ENCODE data around the gene FBN2.

Gene FBN2

GRCh38 chr5:128434993-128435392, 103.1 kb downstream of the FBN2 start:
- no peaks in the 10 kb centered on the region for H3K9me3 ChIP-seq (ENCODE audit: control extremely low read depth in 1 of 5, control insufficient read depth in 4 of 5, insufficient read depth in 2 of 5, low read depth in 1 of 5, low read length in 4 of 5)
- H3K36me3 ChIP-seq (ENCODE audit: control insufficient read depth in 4 of 4, insufficient read depth in 4 of 4, low read length in 3 of 4): no peaks in the 10 kb centered on the region
- H3K27me3 ChIP-seq (replicated peaks in 2 of 5; ENCODE audit: control insufficient read depth in 4 of 5, insufficient read depth in 5 of 5, low read length in 4 of 5): peaks cover 0 to 3% (median 0%) of the 10 kb centered on the region in 5 experiments
- POLR2A ChIA-PET: no interaction called here
- no peak for DNase-seq
- no peaks in the 10 kb centered on the region for H3K4me1 ChIP-seq (ENCODE audit: control extremely low read depth in 1 of 4, control insufficient read depth in 4 of 4, insufficient read depth in 4 of 4, low read length in 3 of 4)
- no peak overlapping the region for H3K27ac ChIP-seq (ENCODE audit: insufficient read depth in 1 of 2, low read depth in 1 of 2, low read length in 2 of 2, poor library complexity in 1 of 2, severe bottlenecking in 2 of 2)
- H3K4me3 ChIP-seq (ENCODE audit: control insufficient read depth in 1 of 7, extremely low read depth in 1 of 7, insufficient read depth in 4 of 7, low read depth in 2 of 7, low read length in 6 of 7): no peak overlapping the region
- CTCF ChIA-PET: no interaction called here

- no peak for DNase-seq
- peaks cover 0 to 3% (median 0%) of the 10 kb centered on the region in 5 experiments for H3K27me3 ChIP-seq (replicated peaks in 2 of 5; ENCODE audit: control insufficient read depth in 4 of 5, insufficient read depth in 5 of 5, low read length in 4 of 5)
- no peak overlapping the region for H3K4me3 ChIP-seq (ENCODE audit: control insufficient read depth in 1 of 7, extremely low read depth in 1 of 7, insufficient read depth in 4 of 7, low read depth in 2 of 7, low read length in 6 of 7)
- ChIA-PET POLR2A (no interaction called here), CTCF (no interaction called here)
- no peak overlapping the region for H3K27ac ChIP-seq (ENCODE audit: insufficient read depth in 1 of 2, low read depth in 1 of 2, low read length in 2 of 2, poor library complexity in 1 of 2, severe bottlenecking in 2 of 2)
- H3K4me1 ChIP-seq (ENCODE audit: control extremely low read depth in 1 of 4, control insufficient read depth in 4 of 4, insufficient read depth in 4 of 4, low read length in 3 of 4): no peaks in the 10 kb centered on the region
- no CpG with 5 or more reads among the region's 2 CpGs for WGBS (ENCODE audit: insufficient coverage)
- H3K9me3 ChIP-seq (ENCODE audit: control extremely low read depth in 1 of 5, control insufficient read depth in 4 of 5, insufficient read depth in 2 of 5, low read depth in 1 of 5, low read length in 4 of 5): no peaks in the 10 kb centered on the region
- H3K36me3 ChIP-seq (ENCODE audit: control insufficient read depth in 4 of 4, insufficient read depth in 4 of 4, low read length in 3 of 4): no peaks in the 10 kb centered on the region
Observed at GRCh38 chr5:128432913-128433440, 105.1 kb downstream of the FBN2 start.

DNA sequence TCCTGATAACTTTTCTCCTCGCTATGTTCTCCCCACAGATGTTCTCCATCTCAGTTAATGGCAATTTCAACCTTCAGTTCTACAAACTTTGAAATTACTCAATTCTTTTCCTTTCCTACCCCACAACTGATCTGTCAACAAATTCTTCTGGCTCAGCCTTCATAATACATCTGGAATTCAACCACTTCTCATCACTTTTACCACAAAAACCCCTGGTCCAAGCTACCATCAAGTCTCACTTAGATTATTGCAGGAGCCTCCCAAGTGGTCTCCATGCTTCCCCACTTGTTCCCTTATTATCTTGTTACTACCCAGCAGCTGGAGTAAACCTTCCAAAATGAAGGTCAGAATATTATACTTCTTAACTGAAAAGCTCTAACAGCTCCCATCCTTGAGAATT, 110.1 kb downstream of the FBN2 start:
- CTCF ChIA-PET: interaction anchor here (0.6 to 1.1 kb wide), 2 partner anchors 12 to 35 kb away, joined by 3 read pairs; no protein-coding TSS in a partner anchor
- 100% methylated on average over 1 of the region's 1 CpG for whole genome bisulfite sequencing (ENCODE audit: insufficient coverage)

GRCh38 chr5:128426090-128426534, 111.9 kb downstream of the FBN2 start:
- Histone ChIP-seq H3K9me3 (ENCODE audit: control extremely low read depth in 1 of 5, control insufficient read depth in 4 of 5, insufficient read depth in 2 of 5, low read depth in 1 of 5, low read length in 4 of 5) (no peaks in the 10 kb centered on the region), H3K36me3 (ENCODE audit: control insufficient read depth in 4 of 4, insufficient read depth in 4 of 4, low read length in 3 of 4) (no peaks in the 10 kb centered on the region), H3K4me1 (ENCODE audit: control extremely low read depth in 1 of 4, control insufficient read depth in 4 of 4, insufficient read depth in 4 of 4, low read length in 3 of 4) (no peaks in the 10 kb centered on the region), H3K27ac (ENCODE audit: insufficient read depth in 1 of 2, low read depth in 1 of 2, low read length in 2 of 2, poor library complexity in 1 of 2, severe bottlenecking in 2 of 2) (no peak overlapping the region), H3K4me3 (ENCODE audit: control insufficient read depth in 1 of 7, extremely low read depth in 1 of 7, insufficient read depth in 4 of 7, low read depth in 2 of 7, low read length in 6 of 7) (no peak overlapping the region), H3K27me3 (replicated peaks in 2 of 5; ENCODE audit: control insufficient read depth in 4 of 5, insufficient read depth in 5 of 5, low read length in 4 of 5) (no peaks in the 10 kb centered on the region)
- POLR2A ChIA-PET: no interaction called here
- no peak for DNase-seq
- CTCF ChIA-PET: no interaction called here
- 86% methylated on average over 2 of the region's 5 CpGs for WGBS (ENCODE audit: insufficient coverage)

More for the DNA sequence above, 110.1 kb downstream of the FBN2 start:
- Histone ChIP-seq H3K27me3 (replicated peaks in 2 of 5; ENCODE audit: control insufficient read depth in 4 of 5, insufficient read depth in 5 of 5, low read length in 4 of 5) (peaks cover 0 to 3% (median 0%) of the 10 kb centered on the region in 5 experiments), H3K9me3 (ENCODE audit: control extremely low read depth in 1 of 5, control insufficient read depth in 4 of 5, insufficient read depth in 2 of 5, low read depth in 1 of 5, low read length in 4 of 5) (no peaks in the 10 kb centered on the region), H3K36me3 (ENCODE audit: control insufficient read depth in 4 of 4, insufficient read depth in 4 of 4, low read length in 3 of 4) (no peaks in the 10 kb centered on the region), H3K27ac (ENCODE audit: insufficient read depth in 1 of 2, low read depth in 1 of 2, low read length in 2 of 2, poor library complexity in 1 of 2, severe bottlenecking in 2 of 2) (no peak overlapping the region), H3K4me1 (ENCODE audit: control extremely low read depth in 1 of 4, control insufficient read depth in 4 of 4, insufficient read depth in 4 of 4, low read length in 3 of 4) (no peaks in the 10 kb centered on the region), H3K4me3 (ENCODE audit: control insufficient read depth in 1 of 7, extremely low read depth in 1 of 7, insufficient read depth in 4 of 7, low read depth in 2 of 7, low read length in 6 of 7) (no peak overlapping the region)
- POLR2A ChIA-PET: no interaction called here
- no peak for DNase-seq

DNA sequence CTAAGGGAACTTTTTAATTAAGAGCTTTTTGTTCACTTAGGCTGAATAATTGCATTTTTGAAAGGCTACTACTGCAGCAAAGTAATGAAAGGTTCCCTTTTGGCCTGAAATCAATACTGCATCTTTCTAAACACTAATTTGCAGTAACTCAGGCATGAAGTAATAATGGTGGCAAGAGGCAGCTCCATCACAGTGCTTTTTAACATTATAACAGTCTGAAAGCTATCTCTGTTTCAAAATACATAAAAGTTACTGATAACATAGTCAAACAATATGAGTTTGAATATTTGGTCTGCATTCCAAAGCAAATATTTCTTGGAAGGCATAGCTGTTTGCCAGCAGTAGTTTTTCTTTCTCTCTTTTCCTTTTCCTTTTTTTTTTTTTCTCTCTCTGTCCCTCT, 113.4 kb downstream of the FBN2 start:
- H3K4me1 ChIP-seq (ENCODE audit: control extremely low read depth in 1 of 4, control insufficient read depth in 4 of 4, insufficient read depth in 4 of 4, low read length in 3 of 4): no peaks in the 10 kb centered on the region
- DNase-seq: no peak
- CTCF ChIA-PET: no interaction called here
- POLR2A ChIA-PET: no interaction called here
- H3K9me3 ChIP-seq (ENCODE audit: control extremely low read depth in 1 of 5, control insufficient read depth in 4 of 5, insufficient read depth in 2 of 5, low read depth in 1 of 5, low read length in 4 of 5): no peaks in the 10 kb centered on the region
- no peaks in the 10 kb centered on the region for H3K36me3 ChIP-seq (ENCODE audit: control insufficient read depth in 4 of 4, insufficient read depth in 4 of 4, low read length in 3 of 4)
- H3K27ac ChIP-seq (ENCODE audit: insufficient read depth in 1 of 2, low read depth in 1 of 2, low read length in 2 of 2, poor library complexity in 1 of 2, severe bottlenecking in 2 of 2): no peak overlapping the region
- H3K4me3 ChIP-seq (ENCODE audit: control insufficient read depth in 1 of 7, extremely low read depth in 1 of 7, insufficient read depth in 4 of 7, low read depth in 2 of 7, low read length in 6 of 7): no peak overlapping the region
- H3K27me3 ChIP-seq (replicated peaks in 2 of 5; ENCODE audit: control insufficient read depth in 4 of 5, insufficient read depth in 5 of 5, low read length in 4 of 5): no peaks in the 10 kb centered on the region

GRCh38 chr5:128422612-128423011, 115.4 kb downstream of the FBN2 start:
- Histone ChIP-seq H3K9me3 (ENCODE audit: control extremely low read depth in 1 of 5, control insufficient read depth in 4 of 5, insufficient read depth in 2 of 5, low read depth in 1 of 5, low read length in 4 of 5) (no peaks in the 10 kb centered on the region), H3K27ac (ENCODE audit: insufficient read depth in 1 of 2, low read depth in 1 of 2, low read length in 2 of 2, poor library complexity in 1 of 2, severe bottlenecking in 2 of 2) (no peak overlapping the region), H3K4me3 (ENCODE audit: control insufficient read depth in 1 of 7, extremely low read depth in 1 of 7, insufficient read depth in 4 of 7, low read depth in 2 of 7, low read length in 6 of 7) (no peak overlapping the region), H3K27me3 (replicated peaks in 2 of 5; ENCODE audit: control insufficient read depth in 4 of 5, insufficient read depth in 5 of 5, low read length in 4 of 5) (no peaks in the 10 kb centered on the region), H3K36me3 (ENCODE audit: control insufficient read depth in 4 of 4, insufficient read depth in 4 of 4, low read length in 3 of 4) (no peaks in the 10 kb centered on the region), H3K4me1 (ENCODE audit: control extremely low read depth in 1 of 4, control insufficient read depth in 4 of 4, insufficient read depth in 4 of 4, low read length in 3 of 4) (no peaks in the 10 kb centered on the region)
- ChIA-PET POLR2A (no interaction called here), CTCF (no interaction called here)
- DNase-seq: no peak

DNA sequence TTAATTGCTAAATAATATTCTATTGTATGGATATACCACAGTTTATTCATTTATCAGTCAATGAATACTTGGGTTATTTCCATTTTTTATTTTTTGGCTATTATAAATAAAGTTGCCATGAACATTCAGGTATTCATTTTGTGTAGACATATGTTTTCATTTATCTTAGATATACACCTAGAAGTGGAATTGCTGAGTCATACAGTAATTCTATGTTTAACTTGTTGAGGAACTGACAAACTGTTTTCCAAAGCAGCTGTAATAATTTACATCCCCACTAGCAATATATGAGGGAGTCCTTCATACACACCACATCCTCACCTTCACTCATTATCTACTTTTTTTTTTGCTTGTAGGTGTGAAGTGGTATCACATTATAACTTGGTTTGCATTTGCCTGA, 123.6 kb downstream of the FBN2 start:
- no peaks in the 10 kb centered on the region for H3K4me1 ChIP-seq (ENCODE audit: control extremely low read depth in 1 of 4, control insufficient read depth in 4 of 4, insufficient read depth in 4 of 4, low read length in 3 of 4)
- H3K27ac ChIP-seq (ENCODE audit: insufficient read depth in 1 of 2, low read depth in 1 of 2, low read length in 2 of 2, poor library complexity in 1 of 2, severe bottlenecking in 2 of 2): no peak overlapping the region
- no peaks in the 10 kb centered on the region for H3K9me3 ChIP-seq (ENCODE audit: control extremely low read depth in 1 of 5, control insufficient read depth in 4 of 5, insufficient read depth in 2 of 5, low read depth in 1 of 5, low read length in 4 of 5)
- DNase-seq: no peak
- POLR2A ChIA-PET: no interaction called here
- H3K36me3 ChIP-seq (ENCODE audit: control insufficient read depth in 4 of 4, insufficient read depth in 4 of 4, low read length in 3 of 4): no peaks in the 10 kb centered on the region
- H3K4me3 ChIP-seq (ENCODE audit: control insufficient read depth in 1 of 7, extremely low read depth in 1 of 7, insufficient read depth in 4 of 7, low read depth in 2 of 7, low read length in 6 of 7): no peak overlapping the region
- CTCF ChIA-PET: no interaction called here
- no peaks in the 10 kb centered on the region for H3K27me3 ChIP-seq (replicated peaks in 2 of 5; ENCODE audit: control insufficient read depth in 4 of 5, insufficient read depth in 5 of 5, low read length in 4 of 5)
